MM.1S (cell line): ENCODE data around the gene MAP3K19.

ENCODE experiments used
- DNase-seq: peaks from one replicate; pipeline ENCODE4 v3.0.0-alpha.2; 2015
- H2AFZ ChIP-seq: fragments of 300-600 bp; sonication (generic); 2 replicates; pipeline ENCODE4 v1.6.0; 2016; ENCODE audit warnings: antibody characterized with exemption, low read length
- H3F3A ChIP-seq: fragments of 300-600 bp; sonication (generic); 2 replicates; pipeline ENCODE4 v1.6.1; 2016; ENCODE audit warnings: mild to moderate bottlenecking, antibody characterized with exemption, low read length, moderate library complexity, mixed read lengths; ENCODE audit not compliant: insufficient read depth
- H3K27ac ChIP-seq: fragments of 300-600 bp; sonication (generic); 2 replicates; pipeline ENCODE4 v1.5.1; 2016; ENCODE audit warnings: mild to moderate bottlenecking, low read length
- H3K27me3 ChIP-seq: fragments of 300-600 bp; sonication (generic); replicated peaks from 2 replicates; pipeline ENCODE4 v1.6.0; 2016; ENCODE audit warnings: low read length; ENCODE audit not compliant: insufficient read depth
- H3K36me3 ChIP-seq: fragments of 300-600 bp; sonication (generic); replicated peaks from 2 replicates; pipeline ENCODE4 v1.6.1; 2016; ENCODE audit warnings: mild to moderate bottlenecking, low read length, mixed read lengths; ENCODE audit not compliant: insufficient read depth
- H3K4me1 ChIP-seq: fragments of 300-600 bp; sonication (generic); 2 replicates; pipeline ENCODE4 v1.6.1; 2016; ENCODE audit warnings: low read length, mixed read lengths
- H3K4me2 ChIP-seq: fragments of 300-600 bp; sonication (generic); 2 replicates; pipeline ENCODE4 v1.6.0; 2016; ENCODE audit warnings: low read depth, low read length
- H3K4me3 ChIP-seq: fragments of 300-600 bp; sonication (generic); 2 replicates; pipeline ENCODE4 v1.5.1; 2016; ENCODE audit warnings: low read length, mixed read lengths
- H3K79me2 ChIP-seq: fragments of 300-600 bp; sonication (generic); 2 replicates; pipeline ENCODE4 v1.6.1; 2016; ENCODE audit warnings: mixed run types, low read length, mixed read lengths
- H3K9ac ChIP-seq: fragments of 300-600 bp; sonication (generic); 2 replicates; pipeline ENCODE4 v1.6.1; 2016; ENCODE audit warnings: low read length, mixed read lengths
- H3K9me2 ChIP-seq: fragments of 300-600 bp; sonication (generic); replicated peaks from 2 replicates; pipeline ENCODE4 v1.6.1; 2016; ENCODE audit warnings: mild to moderate bottlenecking, low read length, mixed read lengths; ENCODE audit not compliant: insufficient read depth
- H3K9me3 ChIP-seq: fragments of 300-600 bp; sonication (generic); replicated peaks from 2 replicates; pipeline ENCODE4 v1.6.1; 2016; ENCODE audit warnings: mild to moderate bottlenecking, low read length, mixed read lengths; ENCODE audit not compliant: insufficient read depth
- H4K20me1 ChIP-seq: fragments of 300-600 bp; sonication (generic); 2 replicates; pipeline ENCODE4 v1.6.1; 2016; ENCODE audit warnings: mild to moderate bottlenecking, low read length, moderate library complexity, mixed read lengths; ENCODE audit not compliant: insufficient read depth
- CTCF ChIP-seq: fragments of 300-600 bp; sonication (generic); IDR thresholded peaks from 2 replicates; pipeline ENCODE4 v1.5.1; 2016; ENCODE audit warnings: antibody characterized with exemption, low read length, mixed read lengths
- EZH2 ChIP-seq: fragments of 300-600 bp; sonication (generic); optimal IDR thresholded peaks from 2 replicates; pipeline ENCODE3; 2017; ENCODE audit warnings: low read depth, mild to moderate bottlenecking, antibody characterized with exemption, low read length, mixed read lengths
- EZH2phosphoT487 ChIP-seq: fragments of 300-600 bp; sonication (generic); IDR thresholded peaks from 2 replicates; pipeline ENCODE4 v1.6.1; 2018; ENCODE audit warnings: antibody characterized with exemption, low read length

The MAP3K19 gene

GRCh38 chr2:135010200-135010942, 36.9 kb downstream of the MAP3K19 start:
- no peak overlapping the region for H2AFZ ChIP-seq
- no peak overlapping the region for H3K4me2 ChIP-seq
- H3K27ac ChIP-seq = no peak overlapping the region
- no peaks in the 10 kb centered on the region for H3K4me1 ChIP-seq
- no peaks in the 10 kb centered on the region for H3K9me3 ChIP-seq
- H3K9me2 ChIP-seq = no peaks in the 10 kb centered on the region
- H3K79me2 ChIP-seq = no peaks in the 10 kb centered on the region
- H3K36me3 ChIP-seq = no peaks in the 10 kb centered on the region
- no peak overlapping the region for H3K9ac ChIP-seq
- DNase-seq = no peak
- H4K20me1 ChIP-seq = no peaks in the 10 kb centered on the region
- TF ChIP-seq CTCF = no peak
- TF ChIP-seq EZH2 = no peak
- no peak for TF ChIP-seq EZH2phosphoT487
- H3F3A ChIP-seq = no peaks in the 10 kb centered on the region
- H3K27me3 ChIP-seq = no peaks in the 10 kb centered on the region
- H3K4me3 ChIP-seq = no peak overlapping the region

DNA sequence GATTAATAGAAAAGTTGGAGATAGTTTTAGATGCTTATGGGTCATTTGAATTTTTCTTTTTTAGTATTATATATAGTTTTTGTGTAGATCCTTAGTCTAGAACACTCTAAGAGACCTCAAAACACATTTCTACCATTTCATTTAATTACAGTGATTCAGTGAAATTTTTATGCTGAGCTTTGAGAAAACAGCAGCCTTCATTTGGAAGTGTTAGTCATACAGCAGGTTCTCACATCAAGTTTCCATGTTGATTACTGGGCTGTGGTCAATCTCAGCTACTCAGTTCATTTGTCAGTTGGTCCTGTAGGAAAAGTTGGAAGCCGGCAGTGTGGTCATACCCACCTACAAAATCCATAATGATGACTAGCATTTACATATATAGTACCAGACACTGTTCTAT, 37.9 kb downstream of the MAP3K19 start:
- no peak overlapping the region for H3K27ac ChIP-seq
- H3K9me3 ChIP-seq = no peaks in the 10 kb centered on the region
- H2AFZ ChIP-seq = no peak overlapping the region
- no peak for TF ChIP-seq CTCF
- no peak overlapping the region for H3K4me3 ChIP-seq
- no peaks in the 10 kb centered on the region for H3K79me2 ChIP-seq
- no peak overlapping the region for H3K9ac ChIP-seq
- no peak overlapping the region for H3K4me2 ChIP-seq
- H3F3A ChIP-seq = no peaks in the 10 kb centered on the region
- H3K27me3 ChIP-seq = no peaks in the 10 kb centered on the region
- no peaks in the 10 kb centered on the region for H3K9me2 ChIP-seq
- no peaks in the 10 kb centered on the region for H3K36me3 ChIP-seq
- no peaks in the 10 kb centered on the region for H4K20me1 ChIP-seq
- no peaks in the 10 kb centered on the region for H3K4me1 ChIP-seq
- DNase-seq = no peak

- Histone ChIP-seq H3K27ac (no peak overlapping the region), H3K4me3 (no peak overlapping the region), H3F3A (no peaks in the 10 kb centered on the region), H3K4me1 (no peaks in the 10 kb centered on the region), H3K4me2 (no peak overlapping the region), H3K9me2 (no peaks in the 10 kb centered on the region), H3K27me3 (no peaks in the 10 kb centered on the region), H3K9me3 (no peaks in the 10 kb centered on the region), H4K20me1 (no peaks in the 10 kb centered on the region), H3K36me3 (no peaks in the 10 kb centered on the region), H2AFZ (no peak overlapping the region), H3K9ac (no peak overlapping the region), H3K79me2 (no peaks in the 10 kb centered on the region)
- TF ChIP-seq EZH2 (no peak), EZH2phosphoT487 (no peak), CTCF (no peak)
- DNase-seq = no peak
Observed at GRCh38 chr2:135005753-135006152, 41.5 kb downstream of the MAP3K19 start.
